T-cell (primary cell): ENCODE measurements around the gene NRG4. TPM values are rescaled to one million over a fixed set of nuclear protein-coding genes. Genes with fewer than 3 reads are reported as not detected.

Source experiments
- ATAC-seq, 4 experiments: fragments of 200-7000 bp in 3 of 4; fragments of 150-1000 bp in 1 of 4; cut with Tn5 transposase; replicated peaks in 1 of 4; 1 replicate in 3 of 4; 2 replicates in 1 of 4; pipeline ENCODE4 v1.10.0; 2021; ENCODE audit warnings: moderate library complexity in 3 of 4, mild to moderate bottlenecking in 2 of 4, moderate number of reproducible peaks in 1 of 4
- CTCF ChIA-PET, 2 donors: fragments of 300-600 bp; sonication (Branson Sonifier 250); formaldehyde crosslinking; loops; one replicate each; lab custom pipeline; 2022; ENCODE audit warnings: antibody characterized with exemption in 2 of 2; lab: Charles Lee
- POLR2A ChIA-PET, 2 donors: fragments of 300-600 bp; sonication (Branson Sonifier 250); formaldehyde crosslinking; loops; one replicate each; lab custom pipeline; 2022; ENCODE audit warnings: antibody characterized with exemption in 2 of 2; lab: Charles Lee
- DNase-seq, 35 experiments: peaks; one replicate each; pipeline versions ENCODE4 v3.0.0 to v3.0.0-alpha.2; 2013 to 2023
- H3K27ac ChIP-seq: one replicate; pipeline ENCODE4 v1.5.1; 2013; ENCODE audit warnings: low read length
- H3K27me3 ChIP-seq, 2 experiments: replicated peaks in 1 of 2; 1 replicate in 1 of 2; 2 replicates in 1 of 2; pipeline versions ENCODE4 v1.6.1 to v1.7.0; 2013; ENCODE audit warnings: low read length in 1 of 2, mixed read lengths in 1 of 2; ENCODE audit not compliant: control insufficient read depth in 2 of 2, insufficient read depth in 2 of 2; ENCODE audit errors: extremely low read depth in 1 of 2
- H3K36me3 ChIP-seq, 2 donors: 1 replicate in 1 of 2; 2 replicates in 1 of 2; pipeline versions ENCODE4 v1.6.1 to v1.7.0; 2013; ENCODE audit warnings: low read length in 1 of 2; ENCODE audit not compliant: control insufficient read depth in 2 of 2, insufficient read depth in 1 of 2; ENCODE audit errors: extremely low read depth in 1 of 2
- H3K4me1 ChIP-seq, 2 experiments: 1 replicate in 1 of 2; 2 replicates in 1 of 2; pipeline versions ENCODE4 v1.6.1 to v1.7.0; 2013; ENCODE audit warnings: low read length in 2 of 2, mixed read lengths in 1 of 2; ENCODE audit not compliant: insufficient read depth in 2 of 2, control insufficient read depth in 1 of 2; ENCODE audit errors: extremely low read depth in 1 of 2
- H3K4me3 ChIP-seq, 2 donors: 1 replicate in 1 of 2; 2 replicates in 1 of 2; pipeline versions ENCODE4 v1.5.1 to v1.7.0; 2013; ENCODE audit warnings: mild to moderate bottlenecking in 2 of 2, low read length in 1 of 2, moderate library complexity in 1 of 2; ENCODE audit not compliant: control insufficient read depth in 1 of 2; ENCODE audit errors: extremely low read depth in 1 of 2
- H3K9me3 ChIP-seq: 2 replicates; pipeline ENCODE4 v1.7.0; 2013
- H3K27ac Mint-ChIP-seq, 2 donors: one replicate each; pipeline ENCODE4 v1.8.0; 2020 to 2021; ENCODE audit warnings: mild to moderate bottlenecking in 2 of 2, mixed read lengths in 2 of 2
- H3K27me3 Mint-ChIP-seq, 2 donors: one replicate each; pipeline ENCODE4 v1.8.0; 2021 to 2022; ENCODE audit warnings: mixed read lengths in 2 of 2
- H3K36me3 Mint-ChIP-seq: one replicate; pipeline ENCODE4 v1.8.0; 2021; ENCODE audit warnings: mixed read lengths
- H3K4me1 Mint-ChIP-seq, 3 donors: one replicate each; pipeline ENCODE4 v1.8.0; 2020 to 2022; ENCODE audit warnings: mixed read lengths in 3 of 3, mild to moderate bottlenecking in 1 of 3
- H3K4me3 Mint-ChIP-seq, 3 donors: one replicate each; pipeline ENCODE4 v1.8.0; 2020 to 2022; ENCODE audit warnings: mild to moderate bottlenecking in 3 of 3, mixed read lengths in 3 of 3, moderate library complexity in 3 of 3
- H3K9me3 Mint-ChIP-seq, 3 donors: one replicate each; pipeline ENCODE4 v1.8.0; 2020 to 2022; ENCODE audit warnings: mixed read lengths in 3 of 3
- WGBS: methylation state at CpG from one replicate; pipeline ENCODE4 v1.1.5; 2013; ENCODE audit warnings: missing lambda C conversion rate; ENCODE audit not compliant: insufficient coverage; 5-methylcytosine and 5-hydroxymethylcytosine counted together
- total RNA-seq, 35 experiments: library from RNA in 6 of 35; stranded (reverse) in 6 of 35; fragments of 120-200 nt in 1 of 35; gene quantifications; one replicate each; pipeline versions ENCODE4 v1.2.1 to v1.2.4 and lab custom pipeline; 2013 to 2026

The NRG4 gene
- total RNA-seq, 5 donors from 2014 or later (not counting 1 experiment from before 2014, with no cell fraction given), result 0.06 to 0.20 (median 0.09) TPM; not detected in 2

GRCh38 chr15:75926931-75927330, 85.3 kb downstream of the NRG4 start:
- CTCF ChIA-PET, result no interaction called here
- POLR2A ChIA-PET, result no interaction called here
- Histone ChIP-seq H3K4me3 (no peak overlapping the region), H3K9me3 (no peaks in the 10 kb centered on the region), H3K36me3 (peaks cover 0 to 8% of the 10 kb centered on the region in 2 donors), H3K4me1 (peaks cover 5 to 10% of the 10 kb centered on the region in 2 experiments), H3K27me3 (no peaks in the 10 kb centered on the region), H3K27ac (no peak overlapping the region)
- Mint-ChIP-seq H3K27ac (no peak overlapping the region), H3K36me3 (peaks cover 59% of the 10 kb centered on the region), H3K4me1 (peaks cover 39 to 56% (median 46%) of the 10 kb centered on the region in 3 donors), H3K9me3 (no peaks in the 10 kb centered on the region), H3K4me3 (no peak overlapping the region), H3K27me3 (no peaks in the 10 kb centered on the region)
- DNase-seq, result no peak
- no peak for ATAC-seq
- 96% methylated on average over 3 of the region's 3 CpGs for WGBS

DNA sequence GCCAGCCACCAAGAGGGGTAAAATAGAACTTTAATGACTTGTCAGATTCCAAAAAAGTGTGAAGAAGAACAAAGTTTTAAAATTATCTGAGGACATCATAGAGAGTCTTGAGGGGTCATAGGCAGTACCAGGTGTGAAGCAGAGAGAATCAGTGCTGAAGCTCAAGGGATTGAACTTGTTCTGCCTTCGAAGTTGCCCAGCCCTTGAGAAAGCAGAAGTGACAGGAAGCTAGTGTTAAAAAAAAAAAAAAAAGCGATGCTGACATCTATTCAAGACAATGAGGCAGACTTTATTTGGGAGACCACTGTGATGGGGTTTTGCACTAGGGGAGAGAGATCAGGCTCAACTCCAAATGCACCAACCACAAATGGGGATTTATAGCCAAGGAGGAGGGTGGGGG, 86.8 kb downstream of the NRG4 start:
- Histone ChIP-seq H3K4me3 (no peak overlapping the region), H3K4me1 (peaks cover 5 to 10% of the 10 kb centered on the region in 2 experiments), H3K9me3 (no peaks in the 10 kb centered on the region), H3K27me3 (no peaks in the 10 kb centered on the region), H3K27ac (no peak overlapping the region), H3K36me3 (no peaks in the 10 kb centered on the region)
- Mint-ChIP-seq H3K4me3 (no peak overlapping the region), H3K27ac (no peak overlapping the region), H3K9me3 (no peaks in the 10 kb centered on the region), H3K36me3 (peaks cover 51% of the 10 kb centered on the region), H3K27me3 (no peaks in the 10 kb centered on the region), H3K4me1 (peaks cover 38 to 56% (median 46%) of the 10 kb centered on the region in 3 donors)
- POLR2A ChIA-PET, result interaction anchor here (0.5 to 0.7 kb wide), 3 partner anchors 10 to 1148 kb away, joined by 3 to 9 read pairs (median 9); no protein-coding TSS in a partner anchor
- 40% methylated on average over 1 of the region's 2 CpGs for WGBS
- ATAC-seq (no peak), DNase-seq (no peak)
- CTCF ChIA-PET, result interaction anchor here in 1 of 2 donors (0.5 kb wide), 1 partner anchor 581 kb away, joined by 4 read pairs; no protein-coding TSS in a partner anchor

DNA sequence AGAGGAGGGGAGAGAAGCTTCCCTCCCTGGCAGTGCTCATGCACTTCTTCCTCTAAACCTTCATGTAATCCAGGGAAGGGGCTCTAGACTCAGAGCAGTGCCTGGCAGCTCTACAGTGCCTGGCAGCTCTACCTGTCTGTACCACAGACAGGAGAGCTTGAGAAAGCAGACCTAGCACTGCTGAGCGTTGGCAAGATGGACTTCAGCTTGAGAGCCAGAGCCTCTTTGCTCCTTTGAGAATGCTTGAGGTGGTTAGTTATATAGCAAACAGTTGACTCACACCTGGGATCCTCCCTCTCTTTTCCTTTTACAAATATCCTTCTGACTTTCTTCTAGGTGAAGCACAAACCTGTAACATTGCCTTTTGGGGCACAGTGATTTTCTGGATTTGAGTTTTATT, 87.6 kb downstream of the NRG4 start:
- no peaks in the 10 kb centered on the region for H3K9me3 Mint-ChIP-seq
- POLR2A ChIA-PET, result no interaction called here
- CTCF ChIA-PET, result no interaction called here
- Histone ChIP-seq H3K36me3 (peaks cover 5 to 6% of the 10 kb centered on the region in 2 donors), H3K4me1 (peaks cover 2 to 10% of the 10 kb centered on the region in 2 experiments), H3K9me3 (no peaks in the 10 kb centered on the region), H3K4me3 (no peak overlapping the region), H3K27ac (no peak overlapping the region), H3K27me3 (no peaks in the 10 kb centered on the region)
- no CpG with 5 or more reads among the region's 1 CpG for WGBS
- ATAC-seq (no peak), DNase-seq (no peak)
- peaks cover 32 to 49% (median 42%) of the 10 kb centered on the region in 3 donors for H3K4me1 Mint-ChIP-seq
- no peak overlapping the region for H3K4me3 Mint-ChIP-seq
- peaks cover 50% of the 10 kb centered on the region for H3K36me3 Mint-ChIP-seq
- H3K27me3 Mint-ChIP-seq, result no peaks in the 10 kb centered on the region
- H3K27ac Mint-ChIP-seq, result no peak overlapping the region

- H3K27ac Mint-ChIP-seq, result no peak overlapping the region
- ChIA-PET CTCF (no interaction called here), POLR2A (no interaction called here)
- ATAC-seq (no peak), DNase-seq (peak in 4 of 35 experiments; percentile 1 to 18 (median 4))
- H3K27me3 ChIP-seq, result no peaks in the 10 kb centered on the region
- no peaks in the 10 kb centered on the region for H3K27me3 Mint-ChIP-seq
- no peaks in the 10 kb centered on the region for H3K9me3 Mint-ChIP-seq
- 77% methylated on average over 4 of the region's 4 CpGs for WGBS
- peaks cover 53% of the 10 kb centered on the region for H3K36me3 Mint-ChIP-seq
- peaks cover 7% of the 10 kb centered on the region in 2 donors for H3K36me3 ChIP-seq
- H3K27ac ChIP-seq, result no peak overlapping the region
- H3K9me3 ChIP-seq, result no peaks in the 10 kb centered on the region
- H3K4me3 ChIP-seq, result no peak overlapping the region
- H3K4me1 Mint-ChIP-seq, result peaks cover 32 to 47% (median 40%) of the 10 kb centered on the region in 3 donors
- no peak overlapping the region for H3K4me3 Mint-ChIP-seq
- peaks cover 2 to 10% of the 10 kb centered on the region in 2 experiments for H3K4me1 ChIP-seq
Observed at GRCh38 chr15:75923756-75924155, 88.5 kb downstream of the NRG4 start.

DNA sequence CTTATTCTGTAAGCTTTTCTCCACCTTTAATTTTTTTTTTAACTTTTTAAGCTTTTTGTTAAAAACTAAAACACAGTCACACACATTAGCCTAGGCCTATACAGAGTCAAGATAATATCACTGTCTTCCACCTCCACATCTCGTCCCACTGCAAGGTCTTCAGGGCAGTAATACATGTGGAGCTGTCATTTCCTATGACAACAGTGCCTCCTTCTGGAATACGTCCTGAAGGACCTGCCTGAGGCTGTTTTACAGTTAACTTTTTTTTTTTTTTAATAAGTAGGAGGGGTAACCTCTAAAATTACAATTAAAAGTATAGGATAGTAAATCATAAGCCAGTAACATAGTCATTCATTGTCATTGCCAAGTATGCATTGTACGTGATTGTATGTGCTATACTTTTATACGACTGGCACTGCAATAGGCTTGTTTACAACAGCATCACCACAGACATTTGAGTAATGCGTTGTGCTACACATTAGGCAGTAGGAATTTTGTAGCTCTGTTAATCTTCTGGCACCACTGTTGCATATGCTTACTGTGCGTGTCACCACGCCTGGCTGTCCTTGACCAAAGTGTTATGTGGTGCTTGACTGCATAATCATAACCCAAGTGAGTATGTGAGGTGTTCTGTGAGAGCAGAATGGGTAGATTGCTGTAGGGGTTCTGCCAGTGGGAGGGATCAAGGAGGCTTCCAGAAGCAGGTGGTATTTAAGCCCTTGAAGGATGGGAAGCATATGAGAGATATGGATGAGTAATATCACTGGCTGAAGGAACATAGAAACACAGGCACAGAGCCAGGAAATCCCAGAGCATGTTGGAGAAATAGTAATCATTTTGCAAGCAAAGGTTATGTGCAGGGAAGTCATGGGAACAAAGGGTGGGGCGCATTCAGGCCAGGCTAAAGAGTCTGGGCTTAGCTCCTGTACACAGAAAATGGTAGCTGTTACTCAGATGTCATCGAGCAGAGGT, 90.2 kb downstream of the NRG4 start:
- POLR2A ChIA-PET, result no interaction called here
- ATAC-seq (peak in 2 of 4 experiments; percentile 47 to 54), DNase-seq (peak in 6 of 35 experiments; percentile 3 to 51 (median 4))
- Mint-ChIP-seq H3K27ac (no peak overlapping the region), H3K9me3 (no peaks in the 10 kb centered on the region), H3K4me1 (peaks cover 31 to 34% (median 32%) of the 10 kb centered on the region in 3 donors), H3K36me3 (peaks cover 59% of the 10 kb centered on the region), H3K27me3 (no peaks in the 10 kb centered on the region), H3K4me3 (no peak overlapping the region)
- H3K9me3 ChIP-seq, result no peaks in the 10 kb centered on the region
- peaks cover 2 to 10% of the 10 kb centered on the region in 2 experiments for H3K4me1 ChIP-seq
- 96% methylated on average over 7 of the region's 9 CpGs for WGBS
- no peak overlapping the region for H3K4me3 ChIP-seq
- H3K27me3 ChIP-seq, result no peaks in the 10 kb centered on the region
- CTCF ChIA-PET, result interaction anchor here in 1 of 2 donors (0.6 to 1.4 kb wide), 2 partner anchors 193 to 309 kb away, joined by 3 to 4 read pairs; no protein-coding TSS in a partner anchor
- H3K27ac ChIP-seq, result no peak overlapping the region
- peaks cover 7 to 19% of the 10 kb centered on the region in 2 donors for H3K36me3 ChIP-seq

DNA sequence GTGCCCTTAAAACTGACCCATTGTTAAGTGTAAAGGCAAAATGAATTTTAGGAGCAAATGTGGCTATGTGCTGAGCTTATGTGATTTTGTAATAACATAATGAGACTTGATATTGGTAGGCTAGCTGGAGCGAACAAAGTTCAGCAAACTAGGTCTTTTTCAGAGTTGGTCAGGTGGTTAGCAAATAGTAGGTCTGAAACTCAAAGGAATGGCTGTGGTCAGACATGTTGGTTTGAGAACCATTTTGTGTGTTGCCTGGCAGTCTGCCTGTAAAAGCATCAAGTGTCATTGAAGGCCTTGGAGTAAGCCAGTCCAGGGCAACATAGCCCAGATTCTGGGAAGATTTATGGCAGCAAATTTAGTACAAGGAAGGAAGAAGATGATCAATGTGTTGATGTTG, 92.1 kb downstream of the NRG4 start:
- no peak for ATAC-seq
- no peak overlapping the region for H3K27ac Mint-ChIP-seq
- no peaks in the 10 kb centered on the region for H3K9me3 Mint-ChIP-seq
- H3K9me3 ChIP-seq, result no peaks in the 10 kb centered on the region
- ChIA-PET POLR2A (no interaction called here), CTCF (interaction anchor here in 1 of 2 donors (0.7 kb wide), 1 partner anchor 192 kb away, joined by 3 read pairs; no protein-coding TSS in a partner anchor)
- no peak overlapping the region for H3K4me3 Mint-ChIP-seq
- H3K4me1 Mint-ChIP-seq, result peaks cover 21 to 27% (median 22%) of the 10 kb centered on the region in 3 donors
- H3K4me1 ChIP-seq, result peaks cover 2 to 10% of the 10 kb centered on the region in 2 experiments
- no peak for DNase-seq
- H3K36me3 ChIP-seq, result peaks cover 7 to 24% of the 10 kb centered on the region in 2 donors
- WGBS, result 100% methylated on average over 1 of the region's 1 CpG
- H3K27me3 Mint-ChIP-seq, result no peaks in the 10 kb centered on the region
- H3K4me3 ChIP-seq, result no peak overlapping the region
- H3K27me3 ChIP-seq, result no peaks in the 10 kb centered on the region
- H3K36me3 Mint-ChIP-seq, result peaks cover 47% of the 10 kb centered on the region
- H3K27ac ChIP-seq, result no peak overlapping the region
